GM06990 (cell line): ENCODE measurements around the gene TJP2.

Source experiments
- DNase-seq: peaks from one replicate; pipeline ENCODE4 v3.0.0-alpha.2; 2011; ENCODE audit not compliant: insufficient read length; ENCODE audit errors: extremely low read depth
- H3K27me3 ChIP-seq: replicated peaks from 2 replicates; pipeline ENCODE4 v1.6.0; 2011; ENCODE audit warnings: low read length; ENCODE audit not compliant: control insufficient read depth, insufficient read depth
- H3K36me3 ChIP-seq: 2 replicates; pipeline ENCODE4 v1.5.1; 2011; ENCODE audit warnings: low read length; ENCODE audit not compliant: control insufficient read depth, insufficient read depth
- H3K4me3 ChIP-seq: replicated peaks from 2 replicates; pipeline ENCODE4 v1.5.1; 2011; ENCODE audit warnings: low read depth, mild to moderate bottlenecking, control low read depth, low read length
- CTCF ChIP-seq: IDR thresholded peaks from 2 replicates; pipeline ENCODE4 v1.5.1; 2011; ENCODE audit warnings: low read length, control low read depth, mild to moderate bottlenecking, inconsistent platforms; ENCODE audit not compliant: insufficient read depth, poor library complexity, severe bottlenecking

TJP2 gene

GRCh38 chr9:69193685-69194032 is 19.6 kb downstream of the TJP2 start:
- Histone ChIP-seq H3K4me3 (no peak overlapping the region), H3K36me3 (no peaks in the 10 kb centered on the region), H3K27me3 (no peaks in the 10 kb centered on the region)
- no peak for TF ChIP-seq CTCF
- DNase-seq = no peak

- H3K36me3 ChIP-seq = no peaks in the 10 kb centered on the region
- TF ChIP-seq CTCF = no peak
- no peak overlapping the region for H3K4me3 ChIP-seq
- DNase-seq = no peak
- no peaks in the 10 kb centered on the region for H3K27me3 ChIP-seq
Measured at GRCh38 chr9:69194702-69195418, 20.8 kb downstream of the TJP2 start.

- Histone ChIP-seq H3K27me3 (no peaks in the 10 kb centered on the region), H3K36me3 (no peaks in the 10 kb centered on the region), H3K4me3 (no peak overlapping the region)
- TF ChIP-seq CTCF = no peak
- DNase-seq = no peak
Measured at GRCh38 chr9:69195668-69196067, 21.6 kb downstream of the TJP2 start.

GRCh38 chr9:69197687-69198086 is 23.6 kb downstream of the TJP2 start:
- H3K36me3 ChIP-seq = no peaks in the 10 kb centered on the region
- no peak overlapping the region for H3K4me3 ChIP-seq
- H3K27me3 ChIP-seq = no peaks in the 10 kb centered on the region
- no peak for DNase-seq
- no peak for TF ChIP-seq CTCF

- no peak for DNase-seq
- TF ChIP-seq CTCF = no peak
- Histone ChIP-seq H3K36me3 (no peaks in the 10 kb centered on the region), H3K27me3 (no peaks in the 10 kb centered on the region), H3K4me3 (no peak overlapping the region)
Measured at GRCh38 chr9:69198521-69199220, 24.6 kb downstream of the TJP2 start.
